ENCODE data around the gene TEX261.

The TEX261 gene

DNA sequence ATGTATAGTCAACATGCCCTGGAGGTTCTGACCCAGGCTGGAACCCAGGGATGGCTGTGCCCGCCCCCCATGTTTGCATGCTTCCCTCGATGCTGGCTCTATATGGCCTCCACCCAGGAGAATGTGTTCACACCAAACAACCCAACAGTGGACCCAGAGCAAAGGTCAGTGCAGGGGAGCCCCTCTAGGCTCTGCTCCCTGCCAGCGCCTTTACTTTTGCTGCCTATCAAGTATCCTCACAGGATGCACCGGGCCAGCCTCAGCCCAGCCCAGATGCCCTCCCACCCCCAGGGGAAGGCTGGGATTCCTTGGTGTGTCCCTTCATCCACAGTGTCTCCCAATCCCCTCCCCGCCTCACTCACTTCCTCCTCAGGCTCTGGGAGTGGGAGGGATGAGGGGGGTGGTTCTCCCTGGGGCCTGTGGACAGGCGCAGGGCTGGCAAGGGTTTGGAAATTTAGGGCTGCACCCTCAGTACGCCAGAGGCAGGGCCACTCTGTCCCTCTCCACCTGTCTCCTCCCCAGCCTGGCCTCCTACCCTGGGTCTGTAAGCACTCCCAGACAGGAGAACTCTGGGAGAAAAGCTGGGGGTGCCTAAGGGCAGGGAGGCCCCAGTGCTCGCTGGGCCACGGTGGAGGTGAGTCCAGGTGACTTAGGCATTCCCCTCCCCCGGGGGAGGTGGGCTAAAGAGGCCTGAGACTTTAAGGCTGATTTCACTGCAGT lies 56.6 kb downstream of the TEX261 start:
- Histone ChIP-seq H3K4me3 (ENCODE audit: low read length) (no peak overlapping the region), H3K4me2 (ENCODE audit: low read depth, low read length) (no peak overlapping the region), H3K9me2 (replicated peaks; ENCODE audit: insufficient read depth, low read length) (no peaks in the 10 kb centered on the region), H2AFZ (ENCODE audit: low read length) (no peak overlapping the region), H4K20me1 (ENCODE audit: insufficient read depth, low read length) (no peaks in the 10 kb centered on the region), H3F3A (ENCODE audit: insufficient read depth, low read length) (no peaks in the 10 kb centered on the region), H3K4me1 (ENCODE audit: low read length) (no peaks in the 10 kb centered on the region), H3K27me3 (replicated peaks; ENCODE audit: insufficient read depth, low read length) (no peaks in the 10 kb centered on the region), H3K9me3 (replicated peaks; ENCODE audit: insufficient read depth, low read length) (no peaks in the 10 kb centered on the region), H3K9ac (ENCODE audit: low read length) (no peak overlapping the region), H3K79me2 (ENCODE audit: low read length) (no peaks in the 10 kb centered on the region), H3K36me3 (replicated peaks; ENCODE audit: insufficient read depth, low read length) (no peaks in the 10 kb centered on the region), H3K27ac (ENCODE audit: low read length) (no peak overlapping the region)
- TF ChIP-seq, protein P1, sequence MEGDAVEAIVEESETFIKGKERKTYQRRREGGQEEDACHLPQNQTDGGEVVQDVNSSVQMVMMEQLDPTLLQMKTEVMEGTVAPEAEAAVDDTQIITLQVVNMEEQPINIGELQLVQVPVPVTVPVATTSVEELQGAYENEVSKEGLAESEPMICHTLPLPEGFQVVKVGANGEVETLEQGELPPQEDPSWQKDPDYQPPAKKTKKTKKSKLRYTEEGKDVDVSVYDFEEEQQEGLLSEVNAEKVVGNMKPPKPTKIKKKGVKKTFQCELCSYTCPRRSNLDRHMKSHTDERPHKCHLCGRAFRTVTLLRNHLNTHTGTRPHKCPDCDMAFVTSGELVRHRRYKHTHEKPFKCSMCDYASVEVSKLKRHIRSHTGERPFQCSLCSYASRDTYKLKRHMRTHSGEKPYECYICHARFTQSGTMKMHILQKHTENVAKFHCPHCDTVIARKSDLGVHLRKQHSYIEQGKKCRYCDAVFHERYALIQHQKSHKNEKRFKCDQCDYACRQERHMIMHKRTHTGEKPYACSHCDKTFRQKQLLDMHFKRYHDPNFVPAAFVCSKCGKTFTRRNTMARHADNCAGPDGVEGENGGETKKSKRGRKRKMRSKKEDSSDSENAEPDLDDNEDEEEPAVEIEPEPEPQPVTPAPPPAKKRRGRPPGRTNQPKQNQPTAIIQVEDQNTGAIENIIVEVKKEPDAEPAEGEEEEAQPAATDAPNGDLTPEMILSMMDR (IDR thresholded peaks at IDR 0.05; ENCODE audit: low read length), result no peak
- TF ChIP-seq EZH2 (optimal IDR thresholded peaks at IDR 0.05; ENCODE audit: low read depth, low read length) (no peak), EZH2phosphoT487 (IDR thresholded peaks at IDR 0.05; ENCODE audit: low read length) (no peak)
- DNase-seq, result no peak

DNA sequence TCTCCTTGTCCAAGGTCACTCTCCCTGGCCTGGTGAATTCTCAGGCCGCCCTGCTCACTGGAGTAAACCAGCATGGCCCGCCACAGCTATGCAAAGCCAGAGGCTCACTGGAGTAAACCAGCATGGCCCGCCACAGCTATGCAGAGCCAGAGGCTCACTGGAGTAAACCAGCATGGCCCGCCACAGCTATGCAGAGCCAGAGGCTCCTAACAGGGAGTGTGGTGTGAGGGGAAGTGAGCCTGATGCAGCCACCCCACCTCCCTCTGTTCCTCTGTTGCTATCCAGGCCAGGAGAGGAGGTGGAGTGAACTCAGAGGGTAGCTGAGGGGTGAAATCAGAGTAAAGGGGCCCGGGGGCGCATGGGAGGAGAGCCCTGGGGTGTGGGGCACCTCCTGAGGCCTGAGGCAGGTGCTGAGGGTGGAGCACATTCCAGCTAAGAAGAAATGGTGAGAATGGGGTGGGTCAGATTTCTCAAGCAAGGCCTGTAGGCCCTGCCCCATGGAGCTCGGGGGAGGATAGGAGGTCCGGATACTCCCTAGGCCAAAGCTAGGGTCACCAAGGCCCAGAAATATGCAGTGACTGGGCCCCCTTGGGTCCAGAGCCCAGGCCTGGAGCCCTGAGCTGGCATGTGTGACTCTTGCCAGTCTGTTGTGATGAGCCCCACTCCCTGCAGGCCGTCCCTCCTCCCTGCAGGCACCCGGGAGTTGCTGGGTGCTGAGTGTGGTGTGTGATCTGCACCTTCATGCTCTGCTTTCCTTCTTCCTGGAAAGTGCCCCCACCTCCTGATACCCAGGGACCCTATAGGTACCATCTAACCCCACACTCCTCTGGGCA lies 57.5 kb downstream of the TEX261 start:
- Histone ChIP-seq H3K9me3 (replicated peaks; ENCODE audit: insufficient read depth, low read length) (no peaks in the 10 kb centered on the region), H3K4me3 (ENCODE audit: low read length) (no peak overlapping the region), H3K27ac (ENCODE audit: low read length) (no peak overlapping the region), H3K27me3 (replicated peaks; ENCODE audit: insufficient read depth, low read length) (no peaks in the 10 kb centered on the region), H3K4me2 (ENCODE audit: low read depth, low read length) (no peak overlapping the region), H3K9me2 (replicated peaks; ENCODE audit: insufficient read depth, low read length) (no peaks in the 10 kb centered on the region), H3K79me2 (ENCODE audit: low read length) (no peaks in the 10 kb centered on the region), H3K36me3 (replicated peaks; ENCODE audit: insufficient read depth, low read length) (no peaks in the 10 kb centered on the region), H3F3A (ENCODE audit: insufficient read depth, low read length) (no peaks in the 10 kb centered on the region), H2AFZ (ENCODE audit: low read length) (no peak overlapping the region), H3K9ac (ENCODE audit: low read length) (no peak overlapping the region), H4K20me1 (ENCODE audit: insufficient read depth, low read length) (no peaks in the 10 kb centered on the region), H3K4me1 (ENCODE audit: low read length) (no peaks in the 10 kb centered on the region)
- no peak for TF ChIP-seq EZH2 (optimal IDR thresholded peaks at IDR 0.05; ENCODE audit: low read depth, low read length)
- TF ChIP-seq EZH2phosphoT487 (IDR thresholded peaks at IDR 0.05; ENCODE audit: low read length), result no peak
- TF ChIP-seq, protein P1 (IDR thresholded peaks at IDR 0.05; ENCODE audit: low read length), result no peak
- DNase-seq, result no peak

DNA sequence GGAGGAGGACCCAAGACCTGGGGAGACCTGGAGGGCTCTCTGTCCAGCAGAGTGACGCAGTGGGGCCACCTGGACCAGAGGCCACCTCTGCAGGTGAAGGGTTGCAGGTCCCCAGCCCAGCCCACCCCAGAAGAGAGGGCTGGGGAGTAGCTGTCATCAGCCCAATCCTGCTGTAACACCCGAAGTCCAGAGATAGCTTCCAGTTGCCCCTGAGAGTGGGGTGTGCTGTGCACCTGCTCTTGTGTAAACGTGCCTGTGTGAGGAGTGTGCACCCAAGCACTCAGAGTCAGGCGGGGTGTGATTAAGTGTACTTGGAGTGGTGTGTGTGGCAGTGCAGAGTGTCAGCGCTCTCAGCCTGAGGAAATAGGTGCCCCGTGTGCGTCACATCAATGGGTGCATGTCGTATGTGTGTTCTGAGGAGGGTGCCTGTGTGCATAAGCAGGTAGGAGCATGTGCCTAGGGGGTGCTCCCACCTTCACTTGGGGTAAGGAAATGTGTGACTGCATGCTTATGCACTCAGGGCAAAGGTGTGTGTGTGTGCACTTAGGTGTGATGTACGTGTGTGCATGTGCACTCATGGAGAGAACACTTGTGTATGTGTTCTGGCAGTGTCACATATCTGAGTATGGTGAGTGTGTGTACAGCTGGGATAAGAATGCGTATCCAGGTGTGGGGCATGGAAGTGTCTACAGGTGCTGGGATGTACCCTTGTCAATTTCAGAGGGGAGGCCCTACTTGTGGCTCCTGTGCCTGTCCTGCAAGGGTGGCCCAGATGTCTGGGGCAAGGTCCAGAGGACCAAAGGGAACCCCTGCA lies 58.3 kb downstream of the TEX261 start:
- Histone ChIP-seq H3K9me2 (replicated peaks; ENCODE audit: insufficient read depth, low read length) (no peaks in the 10 kb centered on the region), H3K79me2 (ENCODE audit: low read length) (no peaks in the 10 kb centered on the region), H3F3A (ENCODE audit: insufficient read depth, low read length) (no peaks in the 10 kb centered on the region), H3K4me1 (ENCODE audit: low read length) (no peaks in the 10 kb centered on the region), H4K20me1 (ENCODE audit: insufficient read depth, low read length) (no peaks in the 10 kb centered on the region), H3K36me3 (replicated peaks; ENCODE audit: insufficient read depth, low read length) (no peaks in the 10 kb centered on the region), H2AFZ (ENCODE audit: low read length) (no peak overlapping the region), H3K9ac (ENCODE audit: low read length) (no peak overlapping the region), H3K4me3 (ENCODE audit: low read length) (no peak overlapping the region), H3K27me3 (replicated peaks; ENCODE audit: insufficient read depth, low read length) (no peaks in the 10 kb centered on the region), H3K4me2 (ENCODE audit: low read depth, low read length) (no peak overlapping the region), H3K9me3 (replicated peaks; ENCODE audit: insufficient read depth, low read length) (no peaks in the 10 kb centered on the region), H3K27ac (ENCODE audit: low read length) (no peak overlapping the region)
- TF ChIP-seq, protein P1 (IDR thresholded peaks at IDR 0.05; ENCODE audit: low read length), result no peak
- TF ChIP-seq EZH2phosphoT487 (IDR thresholded peaks at IDR 0.05; ENCODE audit: low read length) (no peak), EZH2 (optimal IDR thresholded peaks at IDR 0.05; ENCODE audit: low read depth, low read length) (no peak)
- DNase-seq, result no peak
